GM12878 (cell line): ENCODE measurements around the gene PTPRM. TPM values are rescaled to one million over a fixed set of nuclear protein-coding genes. Genes with fewer than 3 reads are reported as not detected.
"Not testable (repeated sequence)": the region's sequence is repeated elsewhere in the genome, so short reads cannot be mapped to it uniquely, and the experiment has no call there.

Experiments used
- ATAC-seq: fragments of 200-7000 bp; cut with Tn5 transposase; 3 replicates; pipeline ENCODE4 v1.9.1; 2020; ENCODE audit warnings: mild to moderate bottlenecking, moderate library complexity
- BruUV-seq: library from RNA; stranded (reverse); fragments of 400-500 nt; replicated peaks from 2 replicates; lab custom pipeline; 2021; lab: Mats Ljungman, UMichigan
- CTCF ChIA-PET: fragments of 300-600 bp; sonication (Branson Sonifier 250); formaldehyde crosslinking; extraction: SDS; loops from one replicate; lab custom pipeline; 2021; ENCODE audit warnings: inconsistent platforms; lab: Yijun Ruan, JAX
- POLR2A ChIA-PET: fragments of 350-600 bp; formaldehyde crosslinking; extraction: SDS; loops from one replicate; lab custom pipeline; 2021; ENCODE audit warnings: inconsistent platforms; lab: Charles Lee
- RAD21 ChIA-PET: fragments of 300-600 bp; sonication (Branson Sonifier 250); formaldehyde crosslinking; loops from one replicate; lab custom pipeline; 2023; ENCODE audit warnings: antibody characterized with exemption; ENCODE audit not compliant: unreplicated experiment; lab: Charles Lee
- SMC1A ChIA-PET: fragments of 300-600 bp; sonication (Branson Sonifier 250); formaldehyde crosslinking; loops from one replicate; lab custom pipeline; 2023; ENCODE audit not compliant: unreplicated experiment, uncharacterized antibody; lab: Charles Lee
- DNase-seq: peaks from one replicate; pipeline ENCODE4 v3.0.0-alpha.2; 2011; ENCODE audit warnings: low read depth, low spot score
- FAIRE-seq: peaks from 3 replicates; lab custom pipeline; 2011; peaks lifted over from hg19 to GRCh38; lab: Jason Lieb, UNC
- H2AFZ ChIP-seq: 2 replicates; pipeline ENCODE4 v1.6.0; 2011; ENCODE audit warnings: low read depth, low read length, control low read depth; ENCODE audit not compliant: control insufficient read depth
- H3K27ac ChIP-seq: 2 replicates; pipeline ENCODE4 v1.5.1; 2011; ENCODE audit warnings: control low read depth; ENCODE audit not compliant: control insufficient read depth, insufficient read depth
- H3K27me3 ChIP-seq, 2 experiments: replicated peaks in 1 of 2; 2 replicates each; pipeline versions ENCODE4 v1.6.0 to v1.6.1; 2011; ENCODE audit warnings: low read length in 1 of 2; ENCODE audit not compliant: control insufficient read depth in 2 of 2, insufficient read depth in 2 of 2
- H3K36me3 ChIP-seq, 2 experiments: 2 replicates each; pipeline ENCODE4 v1.5.1; 2011; ENCODE audit warnings: low read length in 1 of 2; ENCODE audit not compliant: control insufficient read depth in 2 of 2, insufficient read depth in 2 of 2
- H3K4me1 ChIP-seq: 2 replicates; pipeline ENCODE4 v1.6.1; 2011; ENCODE audit warnings: mild to moderate bottlenecking, low read length, moderate library complexity, mixed read lengths; ENCODE audit not compliant: control insufficient read depth, insufficient read depth
- H3K4me2 ChIP-seq: 2 replicates; pipeline ENCODE4 v1.6.0; 2011; ENCODE audit warnings: control low read depth; ENCODE audit not compliant: control insufficient read depth, insufficient read depth
- H3K4me3 ChIP-seq: fragments of 200-600 bp; sonication (generic); 2 replicates; pipeline ENCODE4 v1.5.1; 2016
- H3K79me2 ChIP-seq: 2 replicates; pipeline ENCODE4 v1.6.0; 2011; ENCODE audit warnings: low read length; ENCODE audit not compliant: control insufficient read depth, insufficient read depth
- H3K9ac ChIP-seq: 2 replicates; pipeline ENCODE4 v1.8.0; 2011; ENCODE audit warnings: low read length, control low read depth, mixed read lengths; ENCODE audit not compliant: control insufficient read depth, insufficient read depth
- H3K9me3 ChIP-seq: replicated peaks from 3 replicates; pipeline ENCODE4 v1.5.1; 2011; ENCODE audit warnings: mild to moderate bottlenecking, low read length; ENCODE audit not compliant: control insufficient read depth, insufficient read depth
- H4K20me1 ChIP-seq: 2 replicates; pipeline ENCODE4 v1.6.0; 2011; ENCODE audit not compliant: control insufficient read depth, insufficient read depth
- BCLAF1 ChIP-seq: fragments of 450-650 bp; IDR thresholded peaks from 2 replicates; pipeline ENCODE4 v1.6.1; 2017; ENCODE audit warnings: antibody characterized with exemption, mild to moderate bottlenecking, moderate library complexity
- EGR1 ChIP-seq, 2 experiments: IDR thresholded peaks; 1 replicate in 1 of 2; 2 replicates in 1 of 2; pipeline ENCODE4 v1.6.1; 2011 to 2012; ENCODE audit warnings: low read depth in 2 of 2, low read length in 2 of 2, borderline replicate concordance in 1 of 2, mild to moderate bottlenecking in 1 of 2, moderate library complexity in 1 of 2
- IRF3 ChIP-seq: fragments of 450-650 bp; IDR thresholded peaks from 2 replicates; pipeline ENCODE4 v1.6.1; 2014; ENCODE audit warnings: mild to moderate bottlenecking
- MXI1 ChIP-seq: fragments of 150-350 bp; IDR thresholded peaks from 2 replicates; pipeline ENCODE4 v1.6.1; 2011; ENCODE audit warnings: low read depth, mild to moderate bottlenecking, inconsistent platforms, low read length, improper control_type of control experiment
- NR2C2 ChIP-seq: IDR thresholded peaks from 2 replicates; pipeline ENCODE4 v1.6.1; 2011; ENCODE audit warnings: borderline replicate concordance, low read depth; ENCODE audit not compliant: control insufficient read depth, insufficient read length
- POLR2A ChIP-seq: IDR thresholded peaks from 2 replicates; pipeline ENCODE4 v1.6.1; 2011; ENCODE audit warnings: low read depth, mild to moderate bottlenecking, low read length
- POLR2AphosphoS2 ChIP-seq: IDR thresholded peaks from 2 replicates; pipeline ENCODE4 v1.6.1; 2011; ENCODE audit warnings: low read depth, mild to moderate bottlenecking, low read length, improper control_type of control experiment, moderate library complexity
- REST ChIP-seq: IDR thresholded peaks from 2 replicates; pipeline ENCODE4 v1.6.1; 2012; ENCODE audit warnings: mild to moderate bottlenecking, low read depth, low read length
- SMAD5 ChIP-seq: IDR thresholded peaks from 2 replicates; pipeline ENCODE4 v1.6.1; 2016; ENCODE audit warnings: antibody characterized with exemption, low read depth
- WGBS: methylation state at CpG from one replicate; pipeline ENCODE4 v1.1.6; 2016; ENCODE audit warnings: low lambda C conversion rate; ENCODE audit not compliant: insufficient replicate concordance, insufficient coverage; ENCODE audit errors: missing lambda C conversion rate; 5-methylcytosine and 5-hydroxymethylcytosine counted together
- in situ Hi-C: fragments of 300-500 bp; cut with MboI; formaldehyde crosslinking; loops from 9 replicates; pipeline ENCODE4 v1.14.3; 2018; ENCODE audit warnings: mixed read lengths
- intact Hi-C: fragments of 100-400 bp; cut with micrococcal nuclease; formaldehyde crosslinking; loops from one replicate; pipeline ENCODE4 v1.14.2; 2022; ENCODE audit not compliant: unreplicated experiment
- polyA plus RNA-seq, 11 experiments: library from polyadenylated mRNA; depleted of rRNA in 4 of 11; unstranded in 6 of 11; stranded (reverse) in 5 of 11; fragments of >200 nt; fragmentation: Nextera tagmentation in 4 of 11; fragmentation: Illumina TruSeq in 1 of 11; extraction: Ambion mirVana in 4 of 11; extraction: Trizol in 1 of 11; gene quantifications; 1 replicate in 1 of 11; 2 replicates in 10 of 11; pipeline versions ENCODE4 v1.2.1 to v1.2.3, GENCODE V29; 2011 to 2016; ENCODE audit warnings: inconsistent platforms in 2 of 11, missing spikeins in 2 of 11, low read depth in 1 of 11
- total RNA-seq, 4 experiments: library from RNA; depleted of rRNA in 3 of 4; stranded (reverse); fragments of >200 nt in 3 of 4; fragmentation: Illumina TruSeq in 1 of 4; extraction: Trizol in 1 of 4; gene quantifications; 2 replicates each; pipeline versions ENCODE4 v1.2.1 to v1.2.3, GENCODE V29; 2013 to 2021

PTPRM gene
- total and polyA plus RNA-seq, 10 of the 15 experiments (the other 5 are each of a cell fraction or from before 2014, with no cell fraction given): 0.07 to 22.6 (median 0.60) TPM

- H3K4me2 ChIP-seq, H3K36me3 ChIP-seq, H3K79me2 ChIP-seq, H3K9ac ChIP-seq, H3K27me3 ChIP-seq, H3K4me3 ChIP-seq, H2AFZ ChIP-seq, RAD21 ChIA-PET, FAIRE-seq, H4K20me1 ChIP-seq, POLR2A ChIA-PET, H3K27ac ChIP-seq, intact Hi-C loops, in situ Hi-C loops, H3K4me1 ChIP-seq, BruUV-seq, H3K9me3 ChIP-seq, ATAC-seq, DNase-seq: not testable (repeated sequence)
- ChIA-PET SMC1A (interaction anchor here (0.6 kb wide), 1 partner anchor 1851 kb away, joined by 3 read pairs; no protein-coding TSS in a partner anchor), CTCF (interaction anchor here (1.0 to 1.7 kb wide), 2 partner anchors 25 to 653 kb away, joined by 3 read pairs; no protein-coding TSS in a partner anchor)
- 25% methylated on average over 6 of the region's 6 CpGs for WGBS
Observed at GRCh38 chr18:7736526-7736925, 169.4 kb downstream of the PTPRM start.

GRCh38 chr18:7737550-7737949, 170.4 kb downstream of the PTPRM start:
- no peaks in the 10 kb centered on the region for H3K79me2 ChIP-seq
- TF ChIP-seq BCLAF1: no peak
- TF ChIP-seq EGR1 (IDR thresholded peaks at IDR 0.05; ENCODE audit: borderline replicate concordance in 1 of 2, low read depth in 2 of 2, low read length in 2 of 2): no peak
- TF ChIP-seq IRF3: no peak
- TF ChIP-seq POLR2AphosphoS2: no peak
- TF ChIP-seq MXI1: no peak
- no peak for TF ChIP-seq SMAD5
- TF ChIP-seq POLR2A: no peak
- no peak for TF ChIP-seq REST
- no peak for TF ChIP-seq NR2C2

More at GRCh38 chr18:7737550-7737949, 170.4 kb downstream of the PTPRM start:
- ChIA-PET SMC1A (no interaction called here), POLR2A (no interaction called here), RAD21 (no interaction called here), CTCF (no interaction called here)
- Histone ChIP-seq H3K4me2 (no peak overlapping the region), H3K9ac (no peak overlapping the region), H3K27me3 (no peaks in the 10 kb centered on the region), H3K27ac (no peak overlapping the region), H3K36me3 (no peaks in the 10 kb centered on the region), H4K20me1 (no peaks in the 10 kb centered on the region), H3K4me1 (no peaks in the 10 kb centered on the region), H2AFZ (no peak overlapping the region), H3K9me3 (no peaks in the 10 kb centered on the region; the same call in 2 of the 3 replicates), H3K4me3 (no peak overlapping the region)
- DNase-seq (no peak), ATAC-seq (no peak), FAIRE-seq (no peak)
- no TSS peak for BruUV-seq
- intact Hi-C loops (no loop called here), in situ Hi-C loops (no loop called here)
- 20% methylated on average over 2 of the region's 2 CpGs for WGBS
